BLaER1 treated with 17β-estradiol and CSF1 and Interleukin-3, amounts not matched to agents 10 nM and 100 nM (cell line): Measurements from ENCODE around the gene CACNB4.

Experiments used
- H3K27ac ChIP-seq, 11 experiments: shearing (Covaris generic); formaldehyde crosslinking; 2 replicates each; pipeline ENCODE4 v1.8.1; 2022
- H3K27me3 ChIP-seq, 11 experiments: shearing (Covaris generic); formaldehyde crosslinking; 2 replicates each; pipeline ENCODE4 v1.8.1; 2022
- H3K36me3 ChIP-seq, 11 experiments: shearing (Covaris generic); formaldehyde crosslinking; 2 replicates each; pipeline ENCODE4 v1.8.1; 2022
- H3K4me1 ChIP-seq, 10 experiments: shearing (Covaris generic); formaldehyde crosslinking; 2 replicates each; pipeline ENCODE4 v1.8.1; 2022
- H3K4me2 ChIP-seq, 11 experiments: shearing (Covaris generic); formaldehyde crosslinking; 2 replicates each; pipeline ENCODE4 v1.8.1; 2022
- H3K4me3 ChIP-seq, 10 experiments: shearing (Covaris generic); formaldehyde crosslinking; 2 replicates each; pipeline ENCODE4 v1.8.1; 2022
- H3K9ac ChIP-seq, 11 experiments: shearing (Covaris generic); formaldehyde crosslinking; 2 replicates each; pipeline ENCODE4 v1.8.1; 2022
- H3K9me3 ChIP-seq, 11 experiments: shearing (Covaris generic); formaldehyde crosslinking; replicated peaks in 1 of 11; 2 replicates each; pipeline ENCODE4 v1.8.1; 2022
- H4K20me1 ChIP-seq, 11 experiments: shearing (Covaris generic); formaldehyde crosslinking; 2 replicates each; pipeline ENCODE4 v1.8.1; 2022
- Cebpa-rat ChIP-seq, 11 experiments: shearing (Covaris generic); IDR thresholded peaks; 2 replicates each; pipeline ENCODE4 v1.8.1; 2022

Gene CACNB4

DNA sequence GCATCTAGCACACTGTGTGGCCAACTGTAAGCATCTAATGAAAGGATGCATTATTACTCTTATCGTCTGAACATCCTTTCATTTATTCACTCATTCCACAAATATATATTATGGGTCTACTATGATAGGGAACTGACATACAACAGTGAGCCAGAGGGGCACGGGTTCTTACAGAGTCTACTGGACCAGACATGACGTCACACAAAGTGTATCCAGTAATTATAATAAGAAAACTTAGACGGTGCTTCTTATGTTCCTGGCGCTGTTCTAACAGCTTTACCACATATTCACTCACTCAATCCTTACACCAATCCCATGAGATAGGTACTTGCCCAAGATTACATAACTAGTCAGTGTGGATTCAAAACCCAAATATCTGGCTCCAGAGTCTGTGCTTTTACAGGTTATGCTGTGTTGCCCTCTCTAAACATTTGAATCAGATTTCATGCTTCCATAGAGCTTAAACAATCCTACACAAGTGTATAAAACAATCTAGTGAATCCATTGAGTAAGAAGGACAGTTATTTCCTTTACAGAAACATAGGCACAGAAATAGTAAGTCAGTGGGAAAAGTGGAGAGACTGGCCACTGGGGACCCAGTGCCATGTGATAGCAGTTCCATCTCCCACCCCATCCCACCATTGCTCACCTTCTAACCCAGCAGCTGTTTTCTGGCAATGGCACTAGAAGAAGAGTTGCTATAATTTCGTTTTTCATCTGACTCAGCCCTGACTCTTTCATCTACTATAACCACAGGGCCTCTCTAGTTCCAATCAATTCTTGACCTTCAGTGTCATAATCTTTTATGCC is 246.4 kb downstream of the CACNB4 start:
- no peaks in the 10 kb centered on the region for H3K36me3 ChIP-seq
- H3K9ac ChIP-seq = no peak overlapping the region
- TF ChIP-seq Cebpa-rat (IDR thresholded peaks at IDR 0.05) = no peak
- H4K20me1 ChIP-seq = no peaks in the 10 kb centered on the region
- no peaks in the 10 kb centered on the region for H3K4me1 ChIP-seq
- H3K9me3 ChIP-seq = no peaks in the 10 kb centered on the region
- no peak overlapping the region for H3K27ac ChIP-seq
- H3K4me3 ChIP-seq = no peak overlapping the region
- no peak overlapping the region for H3K4me2 ChIP-seq
- H3K27me3 ChIP-seq = no peaks in the 10 kb centered on the region

DNA sequence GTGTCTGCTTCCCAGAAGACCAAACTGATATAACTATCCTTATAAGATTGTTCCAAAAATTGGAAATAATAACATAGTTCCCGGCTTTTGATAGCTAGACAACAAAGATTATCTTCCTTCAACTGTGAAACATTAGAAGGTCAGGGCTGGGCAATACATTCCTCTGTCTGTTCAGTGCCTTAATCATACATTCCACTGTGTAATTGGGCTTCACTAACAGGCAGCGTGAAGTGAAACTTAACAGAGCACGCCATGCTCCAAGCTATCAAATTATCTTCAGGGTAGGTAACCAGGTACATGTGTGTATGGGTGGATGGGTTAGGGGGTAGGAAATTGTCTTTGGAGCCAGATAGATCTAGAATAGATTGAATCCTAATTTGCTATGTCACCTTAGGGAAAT is 247.1 kb downstream of the CACNB4 start:
- no peak overlapping the region for H3K4me2 ChIP-seq
- H3K4me3 ChIP-seq = no peak overlapping the region
- H3K9ac ChIP-seq = no peak overlapping the region

DNA sequence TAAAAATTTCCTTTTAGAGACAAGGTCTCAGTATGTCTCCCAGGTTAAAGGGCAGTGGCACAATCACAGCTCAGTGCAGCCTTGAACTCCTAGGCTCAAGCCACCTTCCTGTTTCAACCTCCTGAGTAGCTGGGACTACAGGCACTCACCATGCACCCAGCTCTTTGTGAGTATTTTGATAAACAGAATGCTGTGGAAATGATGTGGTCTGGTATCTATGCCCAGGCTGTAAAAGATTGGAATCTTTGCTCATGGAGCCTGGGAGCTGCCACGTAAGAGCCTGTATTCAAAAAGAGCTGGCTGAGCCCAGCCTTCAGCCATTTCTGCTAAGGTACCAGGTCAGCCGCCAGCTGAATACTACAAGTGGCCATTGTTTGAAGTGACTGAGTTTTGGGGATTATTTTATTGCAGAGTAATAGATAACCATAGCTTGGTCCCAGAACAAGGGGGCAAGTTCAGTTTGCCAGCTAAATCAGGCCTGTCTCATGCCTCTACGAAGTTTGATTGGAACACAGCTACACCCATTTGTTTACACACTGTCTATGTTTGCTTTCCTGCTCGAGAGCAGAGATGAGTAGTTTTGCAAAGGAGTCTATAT is 249.3 kb downstream of the CACNB4 start:
- H3K9ac ChIP-seq = no peak overlapping the region
- no peak overlapping the region for H3K27ac ChIP-seq
- H4K20me1 ChIP-seq = no peaks in the 10 kb centered on the region
- no peaks in the 10 kb centered on the region for H3K36me3 ChIP-seq
- H3K4me1 ChIP-seq = peaks cover 0 to 17% (median 0%) of the 10 kb centered on the region in 10 experiments; a peak in 8 of 20 replicates
- no peaks in the 10 kb centered on the region for H3K9me3 ChIP-seq
- H3K4me3 ChIP-seq = no peak overlapping the region
- H3K4me2 ChIP-seq = no peak overlapping the region
- TF ChIP-seq Cebpa-rat (IDR thresholded peaks at IDR 0.05) = no peak
- no peaks in the 10 kb centered on the region for H3K27me3 ChIP-seq

More for the DNA sequence above, 247.1 kb downstream of the CACNB4 start:
- Histone ChIP-seq H3K27ac (no peak overlapping the region), H3K9me3 (no peaks in the 10 kb centered on the region), H4K20me1 (no peaks in the 10 kb centered on the region), H3K36me3 (no peaks in the 10 kb centered on the region), H3K27me3 (no peaks in the 10 kb centered on the region), H3K4me1 (no peaks in the 10 kb centered on the region)
- TF ChIP-seq Cebpa-rat (IDR thresholded peaks at IDR 0.05) = no peak

DNA sequence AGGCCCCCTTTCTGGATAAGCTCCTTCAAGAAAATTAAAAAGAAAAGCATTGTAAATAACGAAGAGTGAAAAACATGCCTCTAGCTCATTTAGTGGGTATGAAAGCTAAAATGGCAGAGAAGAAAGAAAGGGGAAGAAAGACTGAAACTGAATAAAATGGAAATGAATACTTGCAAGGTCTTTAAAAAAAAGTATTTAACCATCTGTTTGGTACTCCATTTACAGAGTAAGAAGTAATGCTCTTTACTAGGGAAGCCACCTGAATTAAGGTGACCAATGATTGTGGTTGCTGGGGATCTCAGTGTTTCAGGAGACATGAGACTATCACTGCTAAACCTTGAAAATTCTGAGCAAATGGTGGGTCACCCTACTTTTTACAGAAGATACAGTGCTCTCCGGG is 253.0 kb downstream of the CACNB4 start:
- Histone ChIP-seq H3K9ac (no peak overlapping the region), H3K4me3 (no peak overlapping the region), H4K20me1 (no peaks in the 10 kb centered on the region), H3K36me3 (no peaks in the 10 kb centered on the region), H3K4me2 (peak overlapping the region in 2 of 11 experiments; percentile 14 to 28; a peak in 2 of 22 replicates), H3K9me3 (no peaks in the 10 kb centered on the region), H3K27me3 (no peaks in the 10 kb centered on the region), H3K27ac (no peak overlapping the region), H3K4me1 (peaks cover 0 to 41% (median 6%) of the 10 kb centered on the region in 10 experiments; a peak in 14 of 20 replicates)
- TF ChIP-seq Cebpa-rat (IDR thresholded peaks at IDR 0.05) = no peak

DNA sequence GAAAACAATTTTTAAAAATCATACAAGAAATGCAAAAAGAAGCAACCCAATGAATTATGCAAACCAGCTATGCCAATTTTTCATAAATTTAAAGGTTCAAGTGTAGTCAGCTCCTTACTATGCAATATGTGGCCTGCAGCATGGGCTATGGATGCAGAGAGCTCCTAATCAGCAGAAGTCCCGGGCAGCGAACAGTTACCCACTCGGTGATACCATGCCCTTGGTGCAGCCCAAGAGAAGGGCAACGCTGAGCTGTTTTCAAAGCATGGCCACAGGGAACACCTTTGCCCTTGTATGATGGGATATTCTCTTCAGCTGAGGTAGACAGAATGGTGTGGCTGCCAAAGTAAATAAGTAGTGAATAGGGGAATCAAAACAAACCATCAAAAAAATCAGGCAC is 253.4 kb downstream of the CACNB4 start:
- Histone ChIP-seq H3K4me3 (no peak overlapping the region), H3K27me3 (no peaks in the 10 kb centered on the region), H3K36me3 (no peaks in the 10 kb centered on the region), H4K20me1 (no peaks in the 10 kb centered on the region), H3K27ac (no peak overlapping the region), H3K4me1 (peaks cover 0 to 45% (median 6%) of the 10 kb centered on the region in 10 experiments; a peak in 14 of 20 replicates), H3K9me3 (no peaks in the 10 kb centered on the region), H3K4me2 (peak overlapping the region in 2 of 11 experiments; percentile 14 to 28; a peak in 2 of 22 replicates), H3K9ac (no peak overlapping the region)
- no peak for TF ChIP-seq Cebpa-rat (IDR thresholded peaks at IDR 0.05)

DNA sequence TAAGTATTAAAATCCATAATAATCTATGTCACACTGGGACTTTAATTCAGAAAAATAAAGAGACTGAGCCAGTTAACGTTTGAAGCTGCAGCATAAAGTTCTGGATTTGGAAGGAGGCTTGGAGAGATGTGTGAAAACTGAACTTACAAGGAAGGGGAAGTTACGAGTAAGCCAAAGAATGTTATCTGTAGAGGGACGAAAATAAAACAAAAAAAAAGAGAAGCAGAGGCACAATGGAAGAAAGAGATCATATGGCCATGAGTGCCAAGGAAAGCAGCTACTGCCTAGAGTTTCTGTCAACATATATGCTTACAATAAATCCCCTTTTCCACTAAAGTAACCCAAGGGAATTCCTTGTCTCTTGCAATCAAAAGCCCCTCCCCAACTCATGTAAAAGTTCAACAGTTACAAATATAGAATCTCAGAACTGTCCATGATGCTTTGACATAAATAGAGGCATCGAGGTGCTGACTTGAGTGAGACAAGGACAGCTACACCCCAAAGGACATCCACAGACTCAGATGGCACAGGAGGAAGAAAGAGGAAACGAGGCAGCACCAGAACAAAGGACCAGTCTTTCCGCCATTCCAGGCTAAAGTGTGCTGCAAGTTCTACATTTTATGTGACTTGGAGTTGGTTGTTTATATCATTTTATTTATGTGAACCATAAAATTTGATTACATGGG is 254.5 kb downstream of the CACNB4 start:
- Histone ChIP-seq H3K36me3 (no peaks in the 10 kb centered on the region), H3K4me2 (peak overlapping the region in 4 of 11 experiments; percentile 5 to 65 (median 56); a peak in 7 of 22 replicates), H4K20me1 (no peaks in the 10 kb centered on the region), H3K4me1 (peaks cover 0 to 53% (median 6%) of the 10 kb centered on the region in 10 experiments; a peak in 14 of 20 replicates), H3K4me3 (no peak overlapping the region), H3K27ac (peak overlapping the region in 3 of 11 experiments; percentile 37 to 48 (median 42); a peak in 5 of 22 replicates), H3K9ac (no peak overlapping the region), H3K27me3 (no peaks in the 10 kb centered on the region), H3K9me3 (no peaks in the 10 kb centered on the region)
- no peak for TF ChIP-seq Cebpa-rat (IDR thresholded peaks at IDR 0.05)

DNA sequence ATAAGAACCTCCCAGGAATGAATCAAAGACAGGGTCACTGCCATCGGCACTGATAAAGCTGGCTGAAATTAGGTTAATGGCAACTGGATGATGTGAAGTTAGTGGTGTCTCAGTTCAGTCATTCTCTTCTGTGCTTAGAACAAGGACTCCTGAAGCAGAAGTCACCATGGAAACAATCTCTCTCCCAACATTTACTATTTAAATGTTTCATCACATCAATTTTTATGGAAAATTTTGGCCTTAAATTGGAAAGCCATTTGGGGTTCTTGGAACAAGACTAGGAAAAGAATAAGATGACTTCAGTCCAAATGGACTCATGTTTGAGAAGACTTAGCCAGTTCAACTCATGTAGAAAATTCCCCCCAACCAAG is 255.2 kb downstream of the CACNB4 start:
- peaks cover 0 to 53% (median 6%) of the 10 kb centered on the region in 10 experiments; a peak in 14 of 20 replicates for H3K4me1 ChIP-seq
- peak overlapping the region in 3 of 11 experiments; percentile 47 to 65 (median 64); a peak in 5 of 22 replicates for H3K4me2 ChIP-seq
- H3K27me3 ChIP-seq = no peaks in the 10 kb centered on the region
- H3K36me3 ChIP-seq = no peaks in the 10 kb centered on the region
- TF ChIP-seq Cebpa-rat (IDR thresholded peaks at IDR 0.05) = no peak
- H3K9me3 ChIP-seq = no peaks in the 10 kb centered on the region
- no peak overlapping the region for H3K4me3 ChIP-seq
- H4K20me1 ChIP-seq = no peaks in the 10 kb centered on the region
- no peak overlapping the region for H3K9ac ChIP-seq
- H3K27ac ChIP-seq = peak overlapping the region in 1 of 11 experiments; percentile 48; a peak in 3 of 22 replicates

DNA sequence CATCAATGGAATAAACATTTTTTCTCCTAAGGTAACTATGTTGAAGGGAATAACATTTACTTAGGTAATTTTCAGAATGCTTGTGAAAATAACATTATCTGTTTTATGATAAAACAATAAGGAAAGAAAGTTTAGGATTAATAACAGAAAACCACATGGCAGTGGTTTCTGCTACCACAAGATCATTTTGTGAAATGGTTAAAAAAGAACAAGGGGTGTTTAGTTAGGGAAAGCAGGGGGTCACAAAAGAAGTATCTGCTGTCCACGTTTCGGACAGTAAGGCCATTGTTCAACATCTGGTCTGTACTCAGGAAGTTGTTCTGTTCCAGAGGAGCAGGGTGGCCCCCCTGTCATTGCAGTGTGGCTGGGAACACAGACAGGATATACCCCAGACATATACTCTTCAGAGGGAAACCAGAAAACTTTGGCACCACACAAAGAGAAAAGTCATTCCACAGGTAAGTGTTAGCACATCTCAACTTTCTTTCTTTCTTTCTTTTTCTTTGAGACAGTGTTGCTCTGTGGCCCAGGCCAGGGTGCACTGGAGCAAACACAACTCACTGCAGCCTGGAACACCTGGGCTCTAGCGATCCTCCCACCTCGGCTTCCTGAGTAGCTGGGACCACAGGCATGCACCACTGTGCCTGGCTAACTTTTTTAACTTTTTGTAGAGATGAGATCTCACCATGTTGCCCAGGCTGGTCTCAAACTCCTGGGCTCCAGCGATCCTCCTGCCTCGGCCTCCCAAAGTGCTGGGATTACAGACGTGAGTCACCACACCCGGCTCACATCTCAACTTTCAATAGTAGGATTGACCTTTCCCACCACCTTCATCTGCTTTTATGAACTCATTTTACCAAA is 255.8 kb downstream of the CACNB4 start:
- Histone ChIP-seq H3K9me3 (no peaks in the 10 kb centered on the region), H3K9ac (no peak overlapping the region), H3K36me3 (no peaks in the 10 kb centered on the region), H3K27me3 (no peaks in the 10 kb centered on the region), H3K27ac (no peak overlapping the region), H3K4me1 (peaks cover 0 to 53% (median 6%) of the 10 kb centered on the region in 10 experiments; a peak in 14 of 20 replicates), H4K20me1 (no peaks in the 10 kb centered on the region), H3K4me3 (no peak overlapping the region), H3K4me2 (peak overlapping the region in 5 of 11 experiments; percentile 2 to 65 (median 9); a peak in 6 of 22 replicates)
- TF ChIP-seq Cebpa-rat (IDR thresholded peaks at IDR 0.05) = no peak
